CD4-positive, alpha-beta T cell treated with Interleukin-17A for 4 hours (primary cell): ENCODE data around the gene UHRF2.
"Not testable (repeated sequence)": the region's sequence is repeated elsewhere in the genome, so short reads cannot be mapped to it uniquely, and the experiment has no call there.

Experiments
- DNase-seq: peaks from one replicate; pipeline ENCODE4 v3.0.0-alpha.2; 2020; ENCODE audit warnings: mixed read lengths

The UHRF2 gene

DNA sequence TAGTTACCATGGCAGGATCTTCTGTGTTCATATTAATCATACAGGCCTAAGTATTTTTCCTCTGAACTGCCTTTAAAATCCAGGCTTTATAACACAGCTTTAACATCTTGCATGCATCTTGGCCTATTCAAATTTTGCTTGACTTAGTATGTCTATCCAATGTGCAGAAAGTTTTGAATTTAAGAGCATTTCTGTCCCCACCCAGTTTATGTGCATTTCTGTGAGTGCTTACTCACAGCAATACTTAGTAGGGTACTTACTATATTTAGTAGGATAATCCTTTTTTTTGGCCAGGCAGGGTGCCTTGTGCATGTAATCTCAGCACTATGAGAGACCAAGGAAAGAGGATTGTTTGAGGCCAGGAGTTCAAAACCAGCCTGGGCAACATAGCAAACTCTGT lies 18.0 kb downstream of the UHRF2 start:
- no peak for DNase-seq

DNA sequence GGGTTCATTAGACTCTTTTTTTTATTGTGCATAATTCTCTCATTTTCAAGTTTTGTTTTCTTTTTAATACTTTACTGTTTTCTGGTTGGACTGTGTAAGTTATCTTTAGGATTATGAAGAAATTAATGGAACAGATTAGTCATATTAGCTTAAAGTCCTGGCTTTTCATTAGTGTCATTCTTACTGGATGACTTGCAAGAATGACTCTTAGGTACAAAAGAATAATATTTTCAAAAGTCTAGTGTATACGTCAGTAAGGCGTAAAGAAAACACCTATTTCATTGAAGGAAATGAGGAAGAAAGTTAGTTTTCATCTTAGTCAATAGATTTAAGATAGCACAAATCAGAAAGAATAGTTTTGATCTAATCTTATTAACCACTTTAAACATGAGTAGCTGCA lies 20.4 kb downstream of the UHRF2 start:
- no peak for DNase-seq

DNA sequence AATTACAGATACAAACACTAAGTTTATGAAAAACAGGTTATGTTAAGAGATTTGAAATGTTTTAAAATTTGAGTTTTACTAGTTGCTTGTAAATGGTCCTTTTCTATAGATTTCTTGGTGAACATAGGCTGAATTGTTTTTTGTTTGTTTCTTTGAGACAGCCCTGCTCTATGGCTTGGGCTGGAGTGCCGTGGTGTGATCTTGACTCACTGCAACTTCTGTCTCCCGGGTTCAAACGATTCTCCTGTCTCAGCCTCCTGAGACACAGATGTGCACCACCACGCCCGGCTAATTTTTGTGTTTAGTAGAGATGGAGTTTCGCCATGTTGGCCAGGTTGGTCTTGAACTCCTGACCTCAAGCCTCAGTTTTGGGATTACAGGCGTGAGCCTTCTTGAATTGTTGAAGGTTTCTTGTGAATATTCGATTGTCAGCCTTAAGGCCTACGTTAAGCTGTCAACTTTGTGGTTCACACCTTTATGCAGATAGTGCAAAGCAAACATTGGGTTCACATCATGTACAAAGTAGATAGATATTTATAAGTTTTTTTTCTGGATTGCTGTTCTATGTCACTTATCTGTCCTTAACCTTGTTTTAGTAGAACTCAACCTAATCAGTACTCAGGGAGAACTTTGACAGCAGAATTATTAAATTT lies 26.2 kb downstream of the UHRF2 start:
- no peak for DNase-seq

DNA sequence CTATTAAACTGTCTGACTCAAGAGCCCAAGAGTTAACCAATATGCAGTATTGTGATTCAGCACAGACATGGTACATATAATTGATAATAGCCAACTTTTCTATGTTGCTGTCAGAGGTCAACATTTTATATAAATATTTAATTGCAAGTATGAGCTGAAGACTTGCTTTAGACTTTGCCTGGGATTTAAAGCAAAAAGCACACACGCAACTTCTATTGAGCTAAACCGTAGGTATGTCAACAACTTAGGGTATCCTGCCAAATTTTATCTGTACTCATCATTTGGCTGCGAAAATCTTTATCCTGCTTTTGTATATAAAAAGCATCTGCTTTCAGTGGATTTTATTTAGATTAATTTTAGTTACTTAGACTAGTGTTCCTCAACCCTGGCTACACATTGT lies 27.4 kb downstream of the UHRF2 start:
- no peak for DNase-seq

DNA sequence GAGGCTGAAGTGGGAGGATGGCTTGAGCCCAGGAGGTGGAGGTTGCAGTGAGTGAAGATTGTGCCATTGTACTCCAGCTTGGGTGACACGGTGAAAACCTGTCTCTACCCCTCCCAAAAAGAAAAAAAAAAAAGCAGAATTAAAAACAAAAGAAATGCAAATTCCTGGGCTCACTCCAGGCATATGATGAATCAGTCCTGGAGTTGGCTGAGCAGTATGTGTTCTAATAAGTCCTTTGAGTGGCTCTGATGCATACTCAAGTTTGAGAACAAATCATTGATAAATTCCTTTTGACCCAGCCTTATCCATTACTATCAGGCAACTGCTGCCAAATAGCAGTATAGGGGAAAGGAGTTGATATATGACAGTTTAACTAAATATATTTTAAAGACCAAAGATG lies 28.3 kb downstream of the UHRF2 start:
- no peak for DNase-seq

DNA sequence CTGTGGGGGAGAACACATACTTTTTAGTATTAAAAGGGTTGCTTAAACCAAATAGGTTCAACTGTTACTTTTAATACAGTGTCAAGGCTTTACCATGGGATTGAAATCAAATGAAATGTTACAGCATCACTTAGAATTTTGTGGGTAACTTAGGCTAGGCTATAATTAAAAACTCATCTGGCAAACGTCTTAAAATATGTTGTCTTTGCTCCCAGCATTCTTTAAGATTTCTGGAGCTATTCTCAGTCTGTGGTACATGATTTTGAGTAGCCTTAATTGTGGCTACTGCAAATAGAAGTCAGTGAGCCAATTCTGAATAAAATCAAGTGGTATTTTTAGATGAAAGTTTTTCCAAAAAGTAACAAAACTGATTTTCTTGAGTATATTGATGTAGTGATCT lies 30.7 kb downstream of the UHRF2 start:
- no peak for DNase-seq

DNA sequence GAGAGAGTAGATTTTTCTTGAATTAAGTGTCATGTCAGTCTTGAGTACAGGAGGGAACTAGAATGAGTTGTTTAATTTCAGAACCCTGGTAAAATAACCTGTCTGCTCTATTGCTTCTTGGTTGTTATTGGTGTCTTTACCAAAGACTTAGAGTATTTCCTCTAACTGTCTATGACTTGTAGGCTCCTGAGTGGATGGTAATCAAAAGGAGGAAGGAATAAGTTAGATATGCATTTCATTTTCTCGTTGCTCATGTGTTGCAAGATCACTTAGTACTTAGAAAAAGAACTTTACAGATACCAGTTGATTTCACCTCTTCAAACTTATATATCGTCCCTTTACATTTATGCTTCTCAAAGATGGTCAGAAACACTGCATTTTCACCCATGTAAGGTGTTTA lies 31.1 kb downstream of the UHRF2 start:
- no peak for DNase-seq

DNA sequence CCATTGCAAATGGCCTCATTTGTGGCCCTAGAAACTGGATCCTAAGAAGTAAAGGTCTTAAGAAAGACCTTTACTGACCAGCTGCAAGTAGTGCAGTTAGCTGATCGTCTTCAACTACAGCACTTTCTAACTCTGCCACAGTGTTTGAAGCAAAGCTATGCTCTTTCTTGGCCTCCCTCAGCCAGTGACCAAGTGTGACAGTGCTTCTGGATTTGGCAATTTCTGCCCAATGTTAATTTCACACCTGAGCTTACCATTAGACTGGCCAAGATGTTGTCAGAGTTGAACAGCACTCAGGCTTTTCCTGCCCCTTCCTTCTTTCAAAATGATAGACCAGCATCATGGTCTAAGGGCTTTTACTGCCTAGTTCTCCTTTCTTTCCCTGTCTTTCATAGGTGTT lies 36.1 kb downstream of the UHRF2 start:
- no peak for DNase-seq

DNA sequence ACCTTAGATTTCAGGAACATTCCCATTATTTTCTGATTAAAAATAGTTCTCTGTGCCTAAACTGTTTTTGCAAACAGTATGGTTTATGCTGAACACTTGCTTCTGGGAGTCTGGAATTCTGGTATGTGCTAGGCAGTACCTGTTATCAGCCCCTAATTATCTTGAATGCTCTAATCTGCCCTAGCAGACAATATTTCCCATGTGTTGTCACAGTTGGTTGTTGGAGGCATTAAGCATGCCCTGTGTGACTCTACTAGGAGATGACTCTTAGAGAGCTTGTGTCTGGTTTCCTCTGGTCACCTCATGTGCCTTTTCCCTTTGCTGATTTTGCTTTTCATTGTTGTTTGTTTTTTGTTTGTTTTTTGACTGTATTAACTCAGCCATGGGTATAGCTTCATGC lies 36.6 kb downstream of the UHRF2 start:
- no peak for DNase-seq

DNA sequence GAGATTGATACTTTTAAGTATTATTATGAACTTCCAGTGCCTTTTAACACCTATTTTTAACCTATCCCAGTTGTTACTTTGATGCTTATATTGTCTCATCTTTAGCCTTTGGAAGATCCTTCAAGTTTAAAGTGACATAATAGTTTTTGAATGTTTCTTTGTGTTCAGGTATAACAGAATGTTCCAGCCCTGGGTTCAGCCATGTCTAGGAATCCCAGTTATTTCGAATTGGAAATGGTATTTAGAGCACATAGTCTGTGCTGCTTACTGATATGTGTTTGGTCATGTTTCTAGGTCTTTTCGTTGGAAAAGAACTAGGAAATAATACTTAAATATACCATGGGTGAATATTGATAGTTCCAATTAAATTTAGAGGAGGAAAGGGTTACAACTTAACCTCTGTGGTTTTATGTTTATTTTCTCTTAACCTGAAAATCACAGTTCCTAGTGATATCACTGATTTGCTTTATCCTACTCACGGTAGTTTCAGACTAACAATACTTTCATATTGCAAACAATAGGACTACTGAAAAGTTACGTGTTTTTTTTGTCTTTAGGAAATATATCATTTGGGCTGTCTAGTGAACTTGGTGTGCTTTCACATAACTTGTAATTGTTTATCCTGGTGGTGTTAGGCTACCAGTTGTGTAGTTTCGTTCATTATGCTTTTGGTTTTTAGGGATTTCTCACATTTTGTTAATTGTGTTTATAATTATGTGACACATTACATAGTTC lies 37.8 kb downstream of the UHRF2 start:
- no peak for DNase-seq

DNA sequence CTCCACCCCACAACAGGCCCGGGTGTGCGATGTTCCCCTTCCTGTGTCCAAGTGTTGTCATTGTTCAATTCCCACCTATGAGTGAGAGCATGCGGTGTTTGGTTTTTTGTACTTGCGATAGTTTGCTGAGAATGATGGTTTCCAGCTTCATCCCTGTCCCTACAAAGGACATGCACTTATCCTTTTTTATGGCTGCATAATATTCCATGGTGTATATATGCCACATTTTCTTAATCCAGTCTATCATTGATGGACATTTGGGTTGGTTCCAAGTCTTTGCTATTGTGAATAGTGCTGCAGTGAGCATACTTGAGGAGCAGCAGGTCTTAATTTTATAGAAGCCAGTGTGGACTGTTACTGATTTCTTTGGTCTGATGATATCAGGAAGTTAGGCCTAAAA lies 42.3 kb downstream of the UHRF2 start:
- not testable (repeated sequence) for DNase-seq

DNA sequence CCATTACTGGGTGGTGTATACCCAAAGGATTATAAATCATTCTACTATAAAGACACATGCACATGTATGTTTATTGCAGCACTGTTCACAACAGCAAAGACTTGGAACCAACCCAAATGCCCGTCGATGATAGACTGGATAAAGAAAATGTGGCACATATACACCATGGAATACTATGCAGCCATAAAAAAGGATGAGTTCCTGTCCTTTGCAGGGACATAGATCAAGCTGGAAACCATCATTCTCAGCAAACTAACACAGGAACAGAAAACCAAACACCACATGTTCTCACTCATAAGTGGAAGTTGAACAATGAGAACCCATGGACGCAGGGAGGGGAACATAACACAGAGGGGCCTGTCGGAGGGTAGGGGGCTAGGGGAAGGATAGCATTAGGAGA lies 45.7 kb downstream of the UHRF2 start:
- not testable (repeated sequence) for DNase-seq

DNA sequence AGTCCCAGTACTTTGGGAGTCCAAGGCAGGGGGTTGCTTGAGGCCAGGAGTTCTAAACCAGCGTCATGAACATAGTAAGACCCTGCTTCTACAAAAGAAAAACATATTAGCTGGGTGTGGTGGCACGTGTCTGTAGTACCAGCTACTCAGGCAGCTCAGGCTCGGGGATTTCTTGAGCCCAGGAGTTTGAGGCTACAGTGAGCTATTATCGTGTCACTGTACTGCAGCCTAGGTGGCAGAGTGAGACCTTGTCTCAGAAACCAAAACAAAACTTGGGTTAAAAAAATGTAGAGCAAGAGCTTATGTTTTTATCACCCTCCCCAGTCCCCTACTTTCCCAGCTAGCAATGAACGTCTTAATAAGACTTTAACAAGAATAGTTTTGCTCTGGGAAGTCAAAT lies 46.7 kb downstream of the UHRF2 start:
- no peak for DNase-seq

DNA sequence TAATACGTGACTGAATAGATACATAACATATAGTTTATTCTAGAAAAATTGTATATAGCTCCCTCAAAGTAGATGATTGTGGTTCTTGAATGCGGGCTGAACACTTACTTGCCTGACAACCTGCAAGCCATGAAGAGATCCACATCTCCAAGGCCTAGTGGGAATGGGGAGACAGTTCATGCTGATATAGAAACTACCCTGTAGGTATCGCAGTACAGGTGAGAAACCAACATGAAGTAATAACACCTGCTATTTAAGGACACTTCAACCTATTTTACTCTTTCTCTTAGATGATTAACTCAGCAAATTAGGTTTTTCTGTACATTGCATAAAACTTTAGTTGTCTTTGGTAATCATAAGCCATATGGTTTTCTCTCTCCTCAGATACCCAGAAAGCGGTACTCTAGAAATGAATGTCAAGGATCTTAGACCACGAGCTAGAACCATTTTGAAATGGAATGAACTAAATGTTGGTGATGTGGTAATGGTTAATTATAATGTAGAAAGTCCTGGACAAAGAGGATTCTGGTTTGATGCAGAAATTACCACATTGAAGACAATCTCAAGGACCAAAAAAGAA lies 47.3 kb downstream of the UHRF2 start:
- DNase-seq, result no peak

DNA sequence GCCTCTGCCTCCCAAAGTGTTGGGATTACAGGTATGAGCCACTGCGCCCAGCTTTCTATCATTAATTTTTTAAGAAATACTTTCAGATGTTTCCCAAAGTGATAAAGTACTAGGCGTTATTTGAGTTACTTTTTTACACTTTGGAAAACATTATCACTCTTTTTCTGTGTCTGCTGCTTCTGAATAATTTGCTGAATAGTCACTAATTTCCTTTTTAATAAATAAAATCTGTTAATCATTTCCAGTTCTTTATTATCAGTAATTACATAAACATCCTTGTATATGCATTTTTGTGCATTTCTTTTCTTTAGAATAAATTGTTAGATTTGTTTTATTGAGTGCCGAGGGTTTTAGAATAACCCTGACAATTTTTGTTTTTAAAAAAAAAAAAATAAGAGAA lies 48.6 kb downstream of the UHRF2 start:
- no peak for DNase-seq

DNA sequence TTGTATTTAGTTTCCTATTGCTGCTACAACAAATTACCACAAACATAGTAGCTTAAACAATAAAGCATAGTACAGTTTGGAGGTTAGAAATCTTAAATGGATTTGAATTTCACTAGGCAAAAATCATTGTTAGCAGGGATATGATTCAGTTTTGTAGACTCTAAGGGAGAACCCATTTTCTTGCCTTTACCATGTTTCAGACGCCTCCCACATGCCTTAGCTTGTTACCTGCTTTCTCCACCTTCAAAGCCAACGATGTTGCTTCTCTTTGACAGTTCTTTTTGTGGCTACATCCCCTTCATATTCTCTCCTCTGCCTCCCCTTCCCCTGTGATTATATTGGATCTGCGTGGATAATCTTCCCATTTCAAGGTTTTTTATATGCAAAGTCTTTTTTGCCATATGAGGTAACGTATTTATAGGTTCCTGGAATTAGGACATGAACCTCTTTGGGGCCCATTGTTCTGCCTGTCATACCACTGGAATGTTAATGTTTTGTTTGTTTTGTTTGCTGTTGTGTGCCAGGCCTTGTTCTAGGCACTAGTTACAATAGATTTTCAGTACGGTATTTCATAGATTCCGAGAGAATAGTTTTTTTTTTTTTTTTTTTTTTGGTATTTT lies 54.1 kb downstream of the UHRF2 start:
- no peak for DNase-seq

DNA sequence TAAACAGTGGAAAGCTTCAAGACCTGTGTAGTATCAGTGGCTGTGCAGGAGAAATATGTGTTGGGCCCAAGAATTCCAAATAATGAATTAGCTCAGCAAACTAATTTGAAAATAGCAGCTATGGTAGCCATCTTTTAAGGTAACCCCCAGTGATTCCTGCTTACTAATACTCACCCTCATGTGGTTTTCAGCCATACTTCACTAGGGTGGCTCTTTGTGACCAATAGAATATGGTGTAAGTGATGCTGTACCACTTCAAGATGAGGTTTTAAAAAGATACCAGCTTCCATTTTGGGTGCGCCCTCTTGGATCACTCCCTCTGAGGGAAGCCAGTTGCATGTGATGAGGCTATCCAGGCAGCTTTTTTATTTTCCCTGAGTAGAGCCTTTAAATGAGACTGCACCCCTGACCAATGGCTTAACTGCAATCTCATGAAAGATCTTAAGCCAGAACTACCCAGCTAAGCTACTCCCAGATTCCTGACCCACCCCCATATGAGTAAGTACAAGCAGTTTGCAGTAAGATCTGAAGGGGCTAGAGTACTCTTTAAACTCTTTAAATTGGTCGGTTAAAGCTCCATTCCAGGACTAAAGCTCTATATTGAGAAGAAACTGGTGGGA lies 58.3 kb downstream of the UHRF2 start:
- DNase-seq, result no peak

DNA sequence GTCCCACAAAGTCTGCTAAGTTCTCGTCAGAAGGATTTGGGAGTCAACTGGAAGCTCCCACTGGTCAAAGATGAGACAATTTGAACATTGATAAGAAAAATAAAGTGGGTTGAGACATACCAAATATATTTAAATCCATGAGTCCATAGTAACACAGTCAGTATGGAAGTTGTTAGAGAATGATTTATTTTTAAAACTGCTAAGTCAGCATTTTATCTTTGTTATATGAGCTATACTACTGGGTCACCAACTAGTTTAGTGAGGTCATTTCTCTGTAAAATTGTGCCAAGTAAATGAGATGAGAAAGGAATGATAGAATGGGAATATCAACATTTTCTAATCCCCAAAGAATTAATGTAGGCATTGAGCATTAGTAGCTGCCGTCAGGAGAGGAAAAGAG lies 60.2 kb downstream of the UHRF2 start:
- no peak for DNase-seq

DNA sequence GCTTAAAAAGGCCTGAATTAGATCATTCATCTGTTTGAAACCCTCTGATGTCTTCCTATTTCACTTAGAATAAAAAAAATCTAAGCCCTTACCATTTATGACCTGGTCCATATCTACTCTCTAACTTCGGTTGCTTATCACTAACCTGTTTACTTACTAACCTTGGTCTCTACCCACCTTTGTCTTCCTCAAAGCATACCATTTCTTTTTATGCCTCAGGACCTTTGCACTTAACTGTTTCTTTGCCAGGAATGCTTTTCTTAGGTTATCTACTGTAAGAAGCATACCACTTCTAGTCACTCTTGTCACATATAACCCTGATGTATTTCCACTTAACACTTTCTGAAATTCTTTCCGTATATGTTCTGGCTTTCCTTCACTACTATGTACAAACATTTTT lies 67.0 kb downstream of the UHRF2 start:
- DNase-seq, result no peak

DNA sequence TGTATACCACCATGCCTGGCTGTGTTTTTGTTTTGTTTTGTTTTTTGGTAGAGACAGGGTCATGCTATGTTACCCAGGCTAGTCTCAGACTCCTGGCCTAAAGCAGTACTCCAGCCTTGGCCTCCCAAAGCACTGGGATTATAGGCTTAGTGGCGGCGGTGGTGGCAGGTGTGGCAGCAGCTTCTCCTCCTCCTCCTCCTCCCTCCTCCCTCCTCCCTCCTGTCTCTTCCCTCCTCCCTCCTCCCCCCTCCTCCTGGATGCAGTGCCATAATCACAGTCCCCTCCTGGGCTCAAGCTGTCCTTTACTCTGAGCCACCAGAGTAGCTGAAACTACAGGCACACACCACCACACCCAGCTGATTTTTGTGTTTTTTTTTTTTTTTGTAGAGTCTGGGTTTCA lies 71.2 kb downstream of the UHRF2 start:
- no peak for DNase-seq

DNA sequence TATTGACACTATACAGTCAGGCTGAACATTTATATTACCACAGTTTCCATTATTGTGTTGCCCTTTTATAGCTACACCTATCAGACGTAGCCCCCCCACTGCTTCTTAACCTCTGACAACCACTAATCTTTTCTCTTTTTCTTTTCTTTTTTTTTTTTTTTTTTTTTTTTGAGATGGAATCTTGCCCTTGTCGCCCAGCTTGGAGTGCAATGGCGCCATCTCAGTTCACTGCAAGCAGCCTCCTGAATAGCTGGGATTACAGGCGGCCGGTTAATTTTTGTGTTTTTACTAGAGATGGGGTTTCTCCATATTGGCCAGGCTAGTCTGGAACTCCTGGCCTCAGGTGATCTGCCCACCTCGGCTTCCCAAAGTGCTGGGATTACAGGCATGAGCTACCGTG lies 75.4 kb downstream of the UHRF2 start:
- no peak for DNase-seq

DNA sequence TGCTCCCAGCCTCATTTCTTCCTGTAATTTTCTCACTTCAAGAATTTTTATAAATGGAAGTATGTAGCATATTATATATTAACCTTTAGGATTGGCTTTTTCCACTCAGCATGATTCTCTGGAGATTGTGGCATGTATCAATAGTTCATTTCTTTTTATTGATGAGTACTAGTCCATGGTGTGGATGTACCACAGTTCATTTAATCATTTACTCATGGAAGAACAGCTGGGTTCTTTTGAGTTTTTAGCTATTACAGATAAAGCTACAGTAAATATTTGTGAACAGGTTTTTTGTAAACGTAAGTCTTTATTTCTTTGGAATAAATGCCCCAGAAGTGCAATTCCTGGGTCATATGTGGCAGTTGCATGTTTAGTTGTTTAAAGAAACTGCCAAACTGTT lies 76.1 kb downstream of the UHRF2 start:
- no peak for DNase-seq

DNA sequence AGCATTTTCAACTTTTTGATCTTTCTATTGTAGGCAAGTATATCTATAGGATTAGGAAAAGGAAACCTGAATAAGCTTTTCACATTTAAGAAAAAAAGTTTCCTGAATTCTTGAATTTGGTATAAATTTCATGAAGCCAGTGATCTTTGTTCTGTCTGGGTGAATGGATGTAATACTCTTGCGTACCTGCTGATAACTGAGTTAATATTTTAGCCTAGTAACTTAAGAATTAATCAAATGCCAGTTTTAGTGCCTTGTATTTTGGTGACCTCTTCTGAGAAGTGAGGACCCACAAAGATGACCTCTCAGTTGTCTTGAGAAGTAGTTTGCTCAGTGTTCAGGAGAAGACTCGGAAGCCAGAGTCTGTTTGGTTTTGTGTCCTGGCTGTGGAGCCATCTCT lies 77.9 kb downstream of the UHRF2 start:
- DNase-seq, result no peak

DNA sequence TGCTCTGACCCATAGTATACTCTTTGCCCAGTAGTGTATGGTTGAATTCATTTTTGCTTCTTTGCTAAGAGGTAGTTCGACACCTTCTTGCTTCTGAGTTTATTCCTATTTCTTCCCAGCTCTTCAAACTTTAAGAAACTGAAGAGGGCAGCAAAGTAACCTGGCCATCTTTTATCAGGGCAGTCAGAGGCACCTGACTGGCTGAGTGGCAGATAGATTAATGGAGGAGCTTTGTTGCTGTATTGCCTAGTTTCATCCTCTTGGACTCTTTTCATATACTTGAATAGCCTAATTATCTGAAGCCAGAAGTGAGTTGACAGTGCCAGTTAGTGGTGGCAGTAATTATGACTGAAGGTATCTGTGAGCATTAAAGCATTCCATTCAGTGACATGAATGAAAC lies 82.5 kb downstream of the UHRF2 start:
- DNase-seq, result no peak
